ENCODE data around the gene LPAR4.
"Not testable (repeated sequence)": the region's sequence is repeated elsewhere in the genome, so short reads cannot be mapped to it uniquely, and the experiment has no call there.

LPAR4 gene, protein sequence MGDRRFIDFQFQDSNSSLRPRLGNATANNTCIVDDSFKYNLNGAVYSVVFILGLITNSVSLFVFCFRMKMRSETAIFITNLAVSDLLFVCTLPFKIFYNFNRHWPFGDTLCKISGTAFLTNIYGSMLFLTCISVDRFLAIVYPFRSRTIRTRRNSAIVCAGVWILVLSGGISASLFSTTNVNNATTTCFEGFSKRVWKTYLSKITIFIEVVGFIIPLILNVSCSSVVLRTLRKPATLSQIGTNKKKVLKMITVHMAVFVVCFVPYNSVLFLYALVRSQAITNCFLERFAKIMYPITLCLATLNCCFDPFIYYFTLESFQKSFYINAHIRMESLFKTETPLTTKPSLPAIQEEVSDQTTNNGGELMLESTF

DNA sequence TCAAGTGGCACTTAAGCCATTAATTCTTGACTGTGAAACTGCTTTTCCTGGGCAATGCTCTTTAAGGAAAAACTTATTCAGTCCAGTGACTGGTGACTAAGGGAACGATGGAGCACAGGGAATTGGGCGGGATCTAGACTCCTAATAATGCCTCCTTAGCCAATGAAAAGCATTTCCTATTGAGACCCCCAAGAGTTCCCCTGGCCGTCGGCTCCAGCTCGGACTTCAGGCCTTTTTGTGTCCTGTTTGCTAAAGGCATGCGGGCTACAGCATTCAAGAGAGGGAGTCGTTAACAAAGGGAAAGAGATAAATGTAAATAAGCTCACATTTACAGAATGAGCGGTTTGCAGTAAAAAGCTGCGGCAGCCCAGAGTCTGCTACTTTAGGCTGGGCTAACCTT lies at the start of gene LPAR4:
LPAR4 (plus strand) TSS at position 232 of the 400 bp plus-strand sequence. CDS start 7,150 bp downstream, outside the sequence.
- no peak for DNase-seq

DNA sequence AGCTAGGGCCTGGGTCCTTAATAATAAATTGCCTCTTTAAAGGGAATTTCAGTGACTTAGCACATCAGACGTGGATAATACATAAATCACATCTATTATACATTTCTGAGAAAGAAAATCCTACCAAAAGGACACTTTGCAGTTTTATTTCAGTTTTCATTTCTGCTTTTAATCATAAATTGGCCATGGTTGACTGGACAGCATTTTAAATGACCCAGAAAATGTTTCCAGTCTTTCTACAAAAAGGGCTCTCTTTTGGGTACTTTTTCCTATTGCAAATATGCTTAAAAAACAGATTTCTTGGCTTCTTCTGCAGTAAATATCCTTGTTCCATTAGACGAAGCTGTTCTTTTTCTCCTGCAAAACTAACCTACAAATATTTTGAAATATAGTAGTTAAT lies 41.4 kb upstream of the LPAR4 start:
- DNase-seq = no peak

DNA sequence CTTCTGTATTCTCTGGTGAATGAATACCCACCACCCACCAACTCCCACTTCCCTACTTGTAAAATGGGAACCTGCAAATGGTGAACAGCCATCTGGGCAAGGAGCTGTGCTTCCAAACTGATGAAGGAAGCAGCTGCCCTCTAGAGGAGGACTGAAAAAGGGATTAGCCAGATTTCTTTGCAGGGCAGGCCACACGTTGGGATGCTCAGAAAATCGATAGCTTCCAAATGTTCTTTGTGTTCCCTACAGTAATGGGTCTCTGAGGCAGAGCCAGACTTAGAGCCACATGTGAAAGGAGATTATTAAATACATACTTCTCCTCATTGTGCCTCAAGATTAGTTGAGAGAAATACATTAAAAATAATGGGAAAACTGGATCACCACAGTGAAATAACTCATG lies 39.3 kb upstream of the LPAR4 start:
- DNase-seq = no peak

DNA sequence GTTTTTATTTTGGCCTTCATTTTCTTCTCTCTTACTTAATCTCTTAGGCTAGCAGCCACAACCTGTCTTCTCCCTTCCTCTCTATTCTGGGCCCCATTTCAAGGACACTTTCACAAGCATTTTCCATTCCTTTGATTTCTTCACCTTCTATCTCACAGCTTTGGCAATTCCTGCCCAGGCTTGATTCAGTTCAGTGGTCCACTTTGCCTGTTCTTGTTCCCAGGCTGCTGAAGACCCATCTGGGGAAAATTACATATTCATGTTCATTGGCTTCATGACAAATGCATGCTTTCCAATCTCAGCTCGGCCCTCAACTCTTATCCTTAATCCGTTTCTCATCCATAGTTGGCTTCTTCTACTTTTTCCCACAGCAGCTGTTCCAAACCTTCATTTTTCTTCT lies 38.7 kb upstream of the LPAR4 start:
- no peak for DNase-seq

DNA sequence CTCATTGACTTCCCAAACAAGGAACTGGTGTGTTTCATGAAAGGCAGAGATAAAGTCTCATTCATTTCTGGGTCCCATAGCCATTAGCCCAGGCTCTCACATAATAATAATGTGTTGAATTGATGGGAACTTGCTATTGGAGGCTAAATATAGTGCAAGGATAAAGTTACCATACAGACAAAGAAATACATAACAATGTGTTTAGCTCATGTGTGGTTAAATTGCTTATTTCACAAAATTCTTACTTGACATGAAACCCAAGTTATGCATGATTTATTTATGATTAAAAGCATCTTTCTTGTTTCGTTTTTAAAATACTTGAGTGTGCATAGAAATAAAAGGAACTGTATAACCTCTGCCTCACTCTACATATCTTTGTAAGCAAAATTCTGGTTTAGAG lies 37.3 kb upstream of the LPAR4 start:
- DNase-seq = no peak

DNA sequence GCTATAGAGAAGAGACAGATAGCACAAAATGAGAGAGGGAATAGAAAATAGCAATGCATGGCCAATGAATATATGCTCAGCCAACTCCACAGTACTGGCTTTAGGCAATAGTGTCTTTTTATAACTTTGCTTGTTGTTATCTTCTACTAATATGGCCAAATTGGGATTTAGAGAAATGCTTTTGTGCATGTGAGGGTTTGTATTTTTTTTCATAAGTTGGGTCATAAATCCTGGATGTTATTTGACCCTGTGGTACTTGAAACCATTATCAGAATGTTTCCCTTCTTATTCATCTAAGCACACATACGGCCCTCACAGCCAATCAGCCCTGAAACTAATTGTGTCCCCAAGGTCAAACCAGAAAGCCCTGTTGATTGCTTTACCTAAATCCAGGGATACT lies 35.2 kb upstream of the LPAR4 start:
- DNase-seq = no peak

DNA sequence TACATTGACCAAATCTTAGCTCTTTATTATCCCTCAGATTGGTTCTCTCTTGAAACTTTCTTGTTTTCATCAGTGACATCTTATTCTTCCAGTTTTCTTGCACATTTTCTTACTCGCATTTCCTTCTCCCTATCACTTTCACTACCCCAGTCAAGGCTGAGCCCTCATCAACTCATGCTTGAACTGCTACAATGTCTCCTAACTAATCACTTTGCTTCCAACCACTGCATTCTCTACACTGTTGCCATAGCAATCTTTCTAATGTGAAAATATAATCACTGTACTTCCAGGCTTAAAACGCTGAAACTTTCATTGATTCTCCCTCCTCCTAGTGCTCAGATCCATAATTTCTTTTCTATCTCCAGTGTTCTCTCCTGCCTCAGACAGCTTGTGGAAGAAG lies 22.2 kb upstream of the LPAR4 start:
- DNase-seq = no peak

DNA sequence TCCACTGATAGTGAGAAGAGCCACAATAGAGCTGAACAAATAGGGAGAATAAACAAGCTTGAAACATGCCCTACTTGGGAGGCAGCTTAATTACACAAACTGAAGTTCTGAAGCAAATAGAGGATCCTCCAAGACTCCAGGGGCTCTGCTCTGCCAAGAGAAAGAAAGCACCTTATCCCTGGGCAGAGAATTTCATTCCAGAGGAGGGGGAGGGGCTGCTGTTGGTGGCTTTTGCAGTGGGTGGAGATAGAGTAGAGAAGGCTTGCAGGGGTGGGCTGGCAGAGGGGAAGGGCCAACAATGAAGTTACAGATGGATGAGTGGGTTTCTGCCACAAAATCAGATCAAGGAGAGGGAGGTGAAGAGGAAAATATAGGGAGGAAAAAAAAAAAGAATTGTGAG lies 1.0 kb upstream of the LPAR4 start:
- no peak for DNase-seq

DNA sequence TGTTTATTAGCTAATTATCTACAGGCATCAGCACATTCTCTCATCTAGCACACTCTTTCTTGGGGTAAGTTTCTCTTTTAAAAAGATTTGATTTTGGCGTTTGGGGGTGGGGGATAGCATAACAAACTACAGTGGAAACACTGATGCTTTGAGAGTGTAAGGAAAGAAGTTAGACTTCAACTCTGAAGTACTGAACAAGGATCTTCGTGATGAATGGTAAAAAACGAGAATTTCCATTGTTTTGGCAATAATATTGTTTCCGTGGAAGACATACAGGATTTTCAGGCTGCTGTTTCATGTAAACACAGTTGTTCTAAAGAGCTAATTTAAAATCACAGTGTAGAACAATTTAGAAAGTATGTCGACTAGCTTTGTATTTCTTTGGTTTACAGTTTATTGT lies 451 bp downstream of the LPAR4 start:
- DNase-seq = no peak

DNA sequence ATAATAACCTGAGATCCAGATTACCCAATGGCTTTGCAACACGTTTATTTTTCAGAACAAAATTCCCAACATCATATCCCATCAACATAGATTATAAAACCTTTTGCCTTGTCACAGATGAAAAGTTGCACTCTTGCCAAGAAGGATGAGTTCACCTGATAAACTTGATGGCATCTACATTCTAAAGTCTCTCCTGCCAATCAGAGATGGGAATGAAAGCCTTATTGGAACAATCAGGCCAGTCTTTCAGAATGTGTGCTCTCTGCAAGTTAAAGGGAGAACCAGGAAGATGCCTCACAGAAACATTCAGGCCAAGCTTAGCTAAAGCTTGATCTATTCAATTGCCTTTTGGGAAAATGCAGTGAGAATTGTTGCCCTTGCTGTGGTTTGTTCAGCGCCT lies 1.3 kb downstream of the LPAR4 start:
- DNase-seq = no peak

DNA sequence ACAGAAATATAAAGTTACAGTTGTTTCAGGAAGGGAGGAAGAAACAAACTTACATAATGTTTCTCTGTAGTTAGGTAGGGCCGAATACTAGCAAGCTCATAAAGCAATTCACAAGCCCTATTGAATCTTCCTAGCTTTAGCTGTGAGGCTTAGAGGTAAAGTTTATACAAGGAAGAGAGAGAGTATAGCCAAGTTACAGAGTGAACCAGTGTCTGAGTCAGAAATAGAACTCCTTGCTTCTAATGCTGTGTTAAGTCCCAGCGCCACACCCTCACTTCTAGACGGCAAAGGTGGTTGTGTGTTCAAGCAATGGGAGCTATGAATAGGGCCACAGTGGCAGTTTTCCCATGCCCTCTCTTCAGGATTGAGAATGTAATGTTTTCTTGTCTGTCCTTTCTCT lies 6.1 kb downstream of the LPAR4 start:
- no peak for DNase-seq

DNA sequence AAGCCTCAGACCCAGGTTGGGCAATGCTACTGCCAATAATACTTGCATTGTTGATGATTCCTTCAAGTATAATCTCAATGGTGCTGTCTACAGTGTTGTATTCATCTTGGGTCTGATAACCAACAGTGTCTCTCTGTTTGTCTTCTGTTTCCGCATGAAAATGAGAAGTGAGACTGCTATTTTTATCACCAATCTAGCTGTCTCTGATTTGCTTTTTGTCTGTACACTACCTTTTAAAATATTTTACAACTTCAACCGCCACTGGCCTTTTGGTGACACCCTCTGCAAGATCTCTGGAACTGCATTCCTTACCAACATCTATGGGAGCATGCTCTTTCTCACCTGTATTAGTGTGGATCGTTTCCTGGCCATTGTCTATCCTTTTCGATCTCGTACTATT lies 7.4 kb downstream of the LPAR4 start:
- DNase-seq = no peak

DNA sequence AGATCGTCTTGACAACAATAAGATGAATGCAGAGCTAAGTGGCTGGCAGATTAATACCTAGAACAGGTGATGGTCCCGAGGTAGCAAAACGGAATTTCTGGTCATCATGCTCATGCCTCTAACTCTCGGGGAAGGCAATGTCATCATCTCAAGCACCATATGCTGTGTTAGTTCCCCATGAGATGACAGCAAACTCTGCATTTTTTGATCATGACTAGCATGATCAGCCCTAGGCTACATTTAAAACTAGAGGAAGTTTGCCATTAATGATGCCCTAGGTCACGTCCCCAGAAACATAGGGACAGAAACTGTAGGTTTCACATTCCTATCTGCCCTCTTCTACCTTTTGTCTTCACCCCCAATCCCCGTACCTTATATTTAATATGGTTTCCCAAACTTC lies 11.6 kb downstream of the LPAR4 start:
- DNase-seq = no peak

DNA sequence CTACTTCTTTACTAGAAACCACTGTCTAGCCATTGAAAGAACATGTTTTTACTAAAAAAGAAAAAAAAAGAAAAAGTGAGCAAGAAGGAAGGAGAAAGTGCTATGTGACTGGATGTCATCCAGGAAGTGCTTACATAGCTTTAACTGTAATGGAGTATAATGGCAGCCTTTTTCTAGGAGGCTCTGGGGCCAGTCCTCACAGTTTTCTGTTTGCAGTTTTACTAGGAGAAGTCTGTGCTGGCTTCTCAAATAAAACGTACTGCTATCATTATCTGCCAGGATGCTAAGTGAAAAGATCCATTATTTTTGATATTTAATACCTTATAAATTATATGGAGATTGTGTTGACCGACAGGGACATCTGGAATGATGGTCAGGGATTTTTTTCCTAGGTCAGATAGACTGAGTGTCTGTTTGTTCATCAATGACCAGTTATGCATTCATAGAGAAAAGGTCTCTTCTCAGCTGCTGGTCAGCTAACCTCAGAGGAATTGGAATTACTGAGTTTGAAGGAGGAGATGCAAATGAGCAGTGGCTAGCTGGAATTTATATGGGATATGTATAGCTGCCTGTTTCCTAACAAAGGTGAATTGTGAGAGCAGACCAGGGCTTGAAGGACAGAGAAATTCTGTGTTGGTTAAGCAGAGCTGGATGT lies 21.7 kb downstream of the LPAR4 start:
- DNase-seq = no peak

DNA sequence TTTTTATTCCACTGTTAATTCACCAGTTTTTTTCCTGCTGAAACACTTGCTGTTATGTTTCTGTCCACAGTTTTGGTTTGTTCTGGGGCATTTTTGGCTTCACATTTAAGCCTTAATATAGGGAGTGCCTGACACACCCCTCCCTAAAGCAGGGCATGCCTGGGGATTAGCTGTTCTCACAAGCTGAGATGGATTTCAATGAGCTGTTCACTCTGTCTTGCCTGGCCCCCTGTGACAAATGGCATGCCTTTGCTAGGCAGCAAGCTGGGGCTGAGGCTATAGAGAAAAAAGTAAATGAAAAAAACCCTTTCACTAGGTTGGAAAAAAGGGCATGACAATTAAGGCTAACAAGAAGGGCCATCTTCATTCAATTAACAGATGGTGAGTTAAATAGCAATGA lies 22.4 kb downstream of the LPAR4 start:
- DNase-seq = no peak

DNA sequence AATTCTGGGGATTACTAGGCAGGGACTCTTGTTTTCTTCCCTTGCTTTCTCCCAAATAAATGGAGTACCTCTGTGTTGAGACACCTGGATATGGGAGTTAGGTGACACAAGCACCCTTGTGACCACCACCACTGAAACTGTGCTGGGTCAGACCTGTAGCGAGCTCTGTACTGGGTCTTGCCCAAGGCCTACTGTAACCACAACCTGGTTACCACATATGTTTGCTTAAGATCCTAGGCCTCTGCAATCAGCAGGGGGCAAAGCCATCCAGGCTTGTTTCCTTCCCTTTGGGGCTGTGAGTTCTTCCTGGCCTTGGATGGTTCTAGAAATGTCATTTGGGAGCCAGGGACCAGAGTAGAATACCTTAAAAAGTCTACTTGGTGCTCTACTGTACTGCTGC lies 49.4 kb downstream of the LPAR4 start:
- no peak for DNase-seq

DNA sequence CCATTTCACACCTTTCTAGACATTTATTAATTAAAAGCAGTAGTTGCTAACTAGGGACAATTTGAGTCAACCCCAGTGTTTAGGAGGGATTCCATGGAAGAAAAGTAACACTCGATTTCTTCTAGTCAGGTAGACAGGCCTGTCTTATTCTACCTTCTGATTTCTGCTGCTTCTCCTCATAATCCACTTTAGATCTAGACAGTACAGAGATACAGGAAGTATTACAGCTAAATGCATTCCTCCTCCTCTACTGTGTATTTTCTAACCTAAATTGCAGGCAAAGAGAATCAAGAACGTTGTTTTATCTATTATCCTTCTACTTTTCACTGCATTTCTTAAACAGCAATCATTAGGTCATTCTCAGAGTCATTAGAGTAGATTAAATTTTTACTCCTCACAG lies 52.6 kb downstream of the LPAR4 start:
- DNase-seq = no peak

DNA sequence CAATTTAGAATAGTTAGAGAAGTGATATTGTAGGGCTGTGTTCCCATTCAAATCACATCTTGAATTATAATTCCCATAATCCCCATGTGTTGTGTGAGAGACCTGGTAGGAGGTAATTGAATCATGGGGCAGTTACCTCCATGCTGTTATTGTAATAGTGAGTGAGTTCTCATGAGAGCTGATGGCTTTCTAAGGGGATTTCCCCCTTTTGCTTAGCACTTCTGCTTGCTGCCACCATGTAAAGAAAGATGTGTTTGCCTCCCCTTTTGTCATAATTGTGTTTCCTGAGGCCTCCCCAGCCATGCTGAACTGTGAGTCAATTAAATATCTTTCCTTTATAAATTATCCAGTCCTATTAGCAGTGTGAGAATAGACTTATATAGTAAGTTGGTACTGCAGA lies 53.2 kb downstream of the LPAR4 start:
- DNase-seq = no peak

DNA sequence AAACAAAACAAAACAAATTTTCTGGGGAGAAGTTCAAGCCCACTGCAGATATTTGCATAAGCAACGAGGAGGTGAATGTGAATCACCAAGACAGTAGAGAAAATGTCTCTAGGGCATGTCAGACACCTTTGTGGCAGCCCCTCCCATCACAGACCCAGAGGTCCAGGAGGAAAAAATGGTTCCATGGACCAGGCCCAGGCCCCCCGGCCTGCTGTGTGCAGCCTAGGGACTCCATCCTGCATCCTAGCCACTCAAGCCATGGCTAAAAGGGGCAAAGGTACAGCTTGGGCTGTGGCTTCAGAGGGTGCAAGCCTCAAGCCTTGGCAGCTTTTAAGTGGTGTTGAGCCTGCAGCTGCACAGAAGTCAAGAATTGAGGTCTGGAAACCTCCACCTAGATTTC lies 54.0 kb downstream of the LPAR4 start:
- DNase-seq = no peak

DNA sequence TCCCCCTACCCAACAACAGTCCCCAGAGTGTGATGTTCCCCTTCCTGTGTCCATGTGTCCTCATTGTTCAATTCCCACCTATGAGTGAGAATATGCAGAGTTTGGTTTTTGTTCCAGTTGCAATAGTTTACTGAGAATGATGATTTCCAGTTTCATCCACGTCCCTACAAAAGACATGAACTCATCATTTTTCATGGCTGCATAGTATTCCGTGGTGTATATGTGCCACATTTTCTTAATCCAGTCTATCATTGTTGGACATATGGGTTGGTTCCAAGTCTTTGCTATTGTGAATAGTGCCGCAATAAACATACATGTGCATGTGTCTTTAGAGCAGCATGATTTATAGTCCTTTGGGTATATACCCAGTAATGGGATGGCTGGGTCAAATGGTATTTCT lies 55.0 kb downstream of the LPAR4 start:
- DNase-seq = not testable (repeated sequence)

Measured in activated naive CD4-positive, alpha-beta T cell (primary cell).